Fibroblast of the conjunctiva (primary cell): Measurements from ENCODE around the gene LYSMD4.
A peak's percentile ranks its signal among the peaks of the same experiment; 100 is the strongest.

ENCODE experiments used
- DNase-seq: peaks from one replicate; pipeline ENCODE4 v3.0.0-alpha.2; 2010; ENCODE audit warnings: low read depth

The LYSMD4 gene

GRCh38 chr15:99706557-99707303, 26.5 kb downstream of the LYSMD4 start:
- DNase-seq = no peak

- peak; percentile 89 for DNase-seq
These were observed 28.8 kb downstream of the LYSMD4 start for GRCh38 chr15:99704444-99704838.

- peak; percentile 83 for DNase-seq
These were observed 29.4 kb downstream of the LYSMD4 start for GRCh38 chr15:99703603-99704443.

- DNase-seq = no peak
These were observed 30.2 kb downstream of the LYSMD4 start for GRCh38 chr15:99702895-99703602.

- DNase-seq = no peak
These were observed 37.1 kb downstream of the LYSMD4 start for GRCh38 chr15:99696096-99696495.

- DNase-seq = no peak
These were observed 40.4 kb downstream of the LYSMD4 start for GRCh38 chr15:99692825-99693224.

- DNase-seq = no peak
These were observed 46.9 kb downstream of the LYSMD4 start for GRCh38 chr15:99686290-99686689.

GRCh38 chr15:99683000-99683670, 50.1 kb downstream of the LYSMD4 start:
- DNase-seq = no peak

GRCh38 chr15:99682455-99682854, 50.8 kb downstream of the LYSMD4 start:
- peak; percentile 69 for DNase-seq

- DNase-seq = no peak
These were observed 51.2 kb downstream of the LYSMD4 start for GRCh38 chr15:99681990-99682389.

GRCh38 chr15:99680276-99680675, 53.0 kb downstream of the LYSMD4 start:
- DNase-seq = no peak

GRCh38 chr15:99677540-99678134, 55.6 kb downstream of the LYSMD4 start:
- no peak for DNase-seq
